ENCODE results near the gene GRPEL2.
"Not testable (repeated sequence)": the region's sequence is repeated elsewhere in the genome, so short reads cannot be mapped to it uniquely, and the experiment has no call there.

Gene GRPEL2

GRCh38 chr5:149376711-149377447 is 31.6 kb downstream of the GRPEL2 start:
- no peak for DNase-seq (ENCODE audit: low spot score)

GRCh38 chr5:149378241-149378820 is 33.0 kb downstream of the GRPEL2 start:
- no peak for DNase-seq (ENCODE audit: low spot score)

GRCh38 chr5:149379177-149379761 is 34.0 kb downstream of the GRPEL2 start, which contains the start of gene IL17B:
TSS of gene IL17B (minus strand) at chr5:149379292. CDS start at chr5:149379225, 67 bp downstream.
- no peak for DNase-seq (ENCODE audit: low spot score)

- DNase-seq (ENCODE audit: low spot score): no peak
Measured at GRCh38 chr5:149379818-149380374, 34.6 kb downstream of the GRPEL2 start.

- no peak for DNase-seq (ENCODE audit: low spot score)
Measured at GRCh38 chr5:149380466-149381121, 35.3 kb downstream of the GRPEL2 start.

- DNase-seq (ENCODE audit: low spot score): no peak
Measured at GRCh38 chr5:149381261-149381985, 36.1 kb downstream of the GRPEL2 start.

- DNase-seq (ENCODE audit: low spot score): peak; percentile 67
Measured at GRCh38 chr5:149381986-149382338, 36.7 kb downstream of the GRPEL2 start.

GRCh38 chr5:149382517-149383220 is 37.4 kb downstream of the GRPEL2 start:
- DNase-seq (ENCODE audit: low spot score): no peak

GRCh38 chr5:149383399-149383798 is 38.1 kb downstream of the GRPEL2 start:
- no peak for DNase-seq (ENCODE audit: low spot score)

- DNase-seq (ENCODE audit: low spot score): no peak
Measured at GRCh38 chr5:149386166-149386565, 40.9 kb downstream of the GRPEL2 start.

GRCh38 chr5:149387081-149387631 is 41.9 kb downstream of the GRPEL2 start:
- DNase-seq (ENCODE audit: low spot score): no peak

- no peak for DNase-seq (ENCODE audit: low spot score)
Measured at GRCh38 chr5:149387982-149388381, 42.7 kb downstream of the GRPEL2 start.

- DNase-seq (ENCODE audit: low spot score): no peak
Measured at GRCh38 chr5:149388498-149389190, 43.3 kb downstream of the GRPEL2 start.

- DNase-seq (ENCODE audit: low spot score): no peak
Measured at GRCh38 chr5:149389552-149390495, 44.5 kb downstream of the GRPEL2 start.

GRCh38 chr5:149391076-149391475 is 45.8 kb downstream of the GRPEL2 start:
- not testable (repeated sequence) for DNase-seq (ENCODE audit: low spot score)

- no peak for DNase-seq (ENCODE audit: low spot score)
Measured at GRCh38 chr5:149391524-149391923, 46.2 kb downstream of the GRPEL2 start.

GRCh38 chr5:149392718-149393117 is 47.4 kb downstream of the GRPEL2 start:
- DNase-seq (ENCODE audit: low spot score): no peak

GRCh38 chr5:149394996-149395395 is 49.7 kb downstream of the GRPEL2 start:
- DNase-seq (ENCODE audit: low spot score): not testable (repeated sequence)

GRCh38 chr5:149397530-149397929 is 52.2 kb downstream of the GRPEL2 start:
- DNase-seq (ENCODE audit: low spot score): no peak

All from hematopoietic multipotent progenitor cell treated with erythropoietin and hydrocortisone succinate and interleukin-3 and kit ligand, for 17 days (in vitro differentiated cells).